H9 (cell line): ENCODE data around the gene H6PD. TPM values are rescaled to one million over a fixed set of nuclear protein-coding genes. Genes with fewer than 3 reads are reported as not detected.

ENCODE experiments used
- DNase-seq: peaks from one replicate; pipeline ENCODE4 v3.0.0-alpha.2; 2017
- H2AFZ ChIP-seq: one replicate; pipeline ENCODE4 v1.6.1; 2013; ENCODE audit warnings: mild to moderate bottlenecking, low read length, control low read depth, moderate library complexity
- H2AK5ac ChIP-seq: 2 replicates; pipeline ENCODE4 v1.6.1; 2013; ENCODE audit warnings: low read length, control low read depth, mixed read lengths; ENCODE audit not compliant: insufficient read length
- H2BK120ac ChIP-seq: one replicate; pipeline ENCODE4 v1.6.1; 2013; ENCODE audit warnings: low read depth, mild to moderate bottlenecking, low read length, control low read depth, inconsistent platforms; ENCODE audit not compliant: poor library complexity, severe bottlenecking
- H2BK12ac ChIP-seq: 2 replicates; pipeline ENCODE4 v1.6.1; 2013; ENCODE audit warnings: low read length, control low read depth, mixed read lengths, low read depth; ENCODE audit not compliant: insufficient read length
- H2BK15ac ChIP-seq: 2 replicates; pipeline ENCODE4 v1.6.1; 2013; ENCODE audit warnings: low read depth, low read length, control low read depth
- H2BK20ac ChIP-seq: one replicate; pipeline ENCODE4 v1.6.1; 2013; ENCODE audit warnings: low read depth, mild to moderate bottlenecking, low read length, control low read depth, inconsistent platforms; ENCODE audit not compliant: poor library complexity, severe bottlenecking
- H2BK5ac ChIP-seq: 2 replicates; pipeline ENCODE4 v1.6.1; 2013; ENCODE audit warnings: low read length, control low read depth, mixed read lengths; ENCODE audit not compliant: insufficient read length
- H3K14ac ChIP-seq: 2 replicates; pipeline ENCODE4 v1.6.1; 2013; ENCODE audit warnings: low read length, control low read depth; ENCODE audit not compliant: insufficient read depth
- H3K18ac ChIP-seq: 2 replicates; pipeline ENCODE4 v1.6.1; 2013; ENCODE audit warnings: low read depth, mild to moderate bottlenecking, mixed read lengths, low read length, control low read depth; ENCODE audit not compliant: insufficient read length
- H3K23ac ChIP-seq: 2 replicates; pipeline ENCODE4 v1.6.1; 2013; ENCODE audit warnings: low read length, control low read depth, mixed read lengths, low read depth; ENCODE audit not compliant: insufficient read length
- H3K23me2 ChIP-seq: 2 replicates; pipeline ENCODE4 v1.6.1; 2013; ENCODE audit warnings: low read depth, mild to moderate bottlenecking, mixed read lengths, low read length, control low read depth; ENCODE audit not compliant: insufficient read length, poor library complexity, severe bottlenecking
- H3K27ac ChIP-seq: 2 replicates; pipeline ENCODE4 v1.5.1; 2013; ENCODE audit warnings: low read length, control low read depth, mixed read lengths, low read depth; ENCODE audit not compliant: insufficient read length
- H3K27me3 ChIP-seq: 2 replicates; pipeline ENCODE4 v1.6.1; 2013; ENCODE audit warnings: low read length, control low read depth, inconsistent platforms; ENCODE audit not compliant: insufficient read depth
- H3K4ac ChIP-seq: 2 replicates; pipeline ENCODE4 v1.6.1; 2013; ENCODE audit warnings: low read depth, mild to moderate bottlenecking, control low read depth, inconsistent platforms, low read length, moderate library complexity
- H3K4me1 ChIP-seq: 2 replicates; pipeline ENCODE4 v1.6.1; 2013; ENCODE audit warnings: low read length, control low read depth, inconsistent platforms; ENCODE audit not compliant: insufficient read depth
- H3K4me2 ChIP-seq: 2 replicates; pipeline ENCODE4 v1.6.1; 2013; ENCODE audit warnings: low read length, control low read depth, mixed read lengths; ENCODE audit not compliant: insufficient read length, insufficient read depth
- H3K56ac ChIP-seq: 2 replicates; pipeline ENCODE4 v1.6.1; 2013; ENCODE audit warnings: low read depth, mild to moderate bottlenecking, mixed read lengths, low read length, control low read depth; ENCODE audit not compliant: insufficient read length
- H3K79me1 ChIP-seq: 2 replicates; pipeline ENCODE4 v1.6.1; 2013; ENCODE audit warnings: low read depth, mild to moderate bottlenecking, moderate library complexity, low read length, control low read depth, inconsistent platforms; ENCODE audit not compliant: insufficient read depth, poor library complexity, severe bottlenecking
- H3K79me2 ChIP-seq: 2 replicates; pipeline ENCODE4 v1.6.1; 2013; ENCODE audit warnings: low read length, control low read depth, inconsistent platforms; ENCODE audit not compliant: insufficient read depth
- H3K9ac ChIP-seq: 2 replicates; pipeline ENCODE4 v1.6.1; 2013; ENCODE audit warnings: low read length, control low read depth, mixed read lengths; ENCODE audit not compliant: insufficient read length; ENCODE audit errors: extremely low read depth
- H3K9me3 ChIP-seq: one replicate; pipeline ENCODE4 v1.6.1; 2013; ENCODE audit warnings: low read depth, low read length, inconsistent platforms; ENCODE audit not compliant: control insufficient read depth
- H3T11ph ChIP-seq: one replicate; pipeline ENCODE4 v1.6.1; 2013; ENCODE audit warnings: mild to moderate bottlenecking, low read length, control low read depth, inconsistent platforms
- H4K20me1 ChIP-seq: one replicate; pipeline ENCODE4 v1.6.1; 2013; ENCODE audit not compliant: control insufficient read depth, insufficient read length, insufficient read depth
- H4K5ac ChIP-seq: 2 replicates; pipeline ENCODE4 v1.6.1; 2013; ENCODE audit warnings: low read depth, mild to moderate bottlenecking, mixed read lengths, low read length, control low read depth; ENCODE audit not compliant: insufficient read length
- H4K8ac ChIP-seq: replicated peaks from 2 replicates; pipeline ENCODE4 v1.6.1; 2013; ENCODE audit warnings: low read length, control low read depth, mixed read lengths, low read depth; ENCODE audit not compliant: insufficient read length
- H4K91ac ChIP-seq: 2 replicates; pipeline ENCODE4 v1.6.1; 2013; ENCODE audit warnings: low read depth, mild to moderate bottlenecking, moderate library complexity, mixed read lengths, low read length, control low read depth; ENCODE audit not compliant: insufficient read length
- H3K27ac Mint-ChIP-seq, 3 experiments: 2 replicates in 2 of 3; 3 replicates in 1 of 3; pipeline ENCODE4 v1.8.0; 2020 to 2021; ENCODE audit warnings: mixed read lengths in 3 of 3, mild to moderate bottlenecking in 1 of 3, moderate library complexity in 1 of 3
- H3K27me3 Mint-ChIP-seq: 2 replicates; pipeline ENCODE4 v1.8.0; 2021; ENCODE audit warnings: low read depth, mild to moderate bottlenecking, moderate library complexity, mixed read lengths
- H3K36me3 Mint-ChIP-seq, 3 experiments: 2 replicates in 2 of 3; 3 replicates in 1 of 3; pipeline ENCODE4 v1.8.0; 2020 to 2021; ENCODE audit warnings: low read depth in 3 of 3, mixed read lengths in 3 of 3; ENCODE audit not compliant: insufficient read depth in 1 of 3
- H3K4me1 Mint-ChIP-seq, 2 experiments: 2 replicates each; pipeline ENCODE4 v1.8.0; 2020; ENCODE audit warnings: mixed read lengths in 2 of 2
- H3K4me3 Mint-ChIP-seq, 2 experiments: 2 replicates in 1 of 2; 3 replicates in 1 of 2; pipeline ENCODE4 v1.8.0; 2020 to 2021; ENCODE audit warnings: mild to moderate bottlenecking in 2 of 2, mixed read lengths in 2 of 2, moderate library complexity in 1 of 2
- H3K9me3 Mint-ChIP-seq, 2 experiments: 2 replicates in 1 of 2; 3 replicates in 1 of 2; pipeline ENCODE4 v1.8.0; 2020; ENCODE audit warnings: mild to moderate bottlenecking in 2 of 2, mixed read lengths in 2 of 2, moderate library complexity in 1 of 2
- CTCF ChIP-seq: fragments of 200-600 bp; sonication (generic); conservative IDR thresholded peaks from 3 replicates; pipeline ENCODE4 v1.8.0; 2021; ENCODE audit warnings: antibody characterized with exemption, mild to moderate bottlenecking
- WGBS: extraction: QIAGEN DNeasy Blood & Tissue Kit; methylation state at CpG from one replicate; pipeline ENCODE4 v1.1.7; 2013; ENCODE audit warnings: missing lambda C conversion rate, low lambda C conversion rate, mixed read lengths; ENCODE audit not compliant: insufficient read length; ENCODE audit errors: extremely low coverage; 5-methylcytosine and 5-hydroxymethylcytosine counted together
- total RNA-seq: library from RNA; stranded (reverse); gene quantifications from 2 replicates; pipeline ENCODE4 v1.2.1, GENCODE V29; 2021

Gene H6PD
- total RNA-seq, 1 experiment from 2014 or later = 7.9 TPM

DNA sequence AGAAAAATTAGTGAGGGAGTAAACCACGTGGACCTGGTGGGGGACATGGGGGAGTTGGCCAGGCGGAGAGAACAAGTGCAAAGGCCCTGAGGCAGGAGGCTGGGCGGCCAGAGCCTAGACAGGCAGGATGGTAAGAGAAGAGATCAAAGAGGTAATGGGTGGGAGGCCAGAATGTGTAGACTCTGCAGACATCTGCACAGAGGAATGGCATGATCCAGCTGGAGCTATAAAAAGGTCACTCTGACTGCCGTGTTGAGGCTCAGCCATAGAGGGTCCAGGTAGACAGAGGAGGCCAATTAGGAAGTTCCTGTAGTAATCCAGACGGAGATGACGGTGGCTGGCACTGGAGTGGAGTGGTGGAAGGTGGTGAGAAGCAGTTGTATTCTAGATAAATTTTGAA lies 3.6 kb downstream of the H6PD start:
- Mint-ChIP-seq H3K9me3 (no peaks in the 10 kb centered on the region), H3K4me3 (no peak overlapping the region), H3K27me3 (peaks cover 2% of the 10 kb centered on the region; the same call in 1 of the 2 replicates), H3K27ac (no peak overlapping the region), H3K36me3 (no peaks in the 10 kb centered on the region), H3K4me1 (peaks cover 32 to 42% of the 10 kb centered on the region in 2 experiments)
- H3T11ph ChIP-seq = no peak overlapping the region
- H2AFZ ChIP-seq = no peak overlapping the region
- H3K23ac ChIP-seq = no peak overlapping the region
- H3K4me2 ChIP-seq = no peak overlapping the region
- WGBS = no CpG with 5 or more reads among the region's 6 CpGs
- no peak overlapping the region for H3K4ac ChIP-seq
- H4K20me1 ChIP-seq = no peaks in the 10 kb centered on the region
- H2BK12ac ChIP-seq = no peak overlapping the region
- peaks cover 12% of the 10 kb centered on the region for H3K4me1 ChIP-seq
- TF ChIP-seq CTCF = no peak
- no peak overlapping the region for H2BK5ac ChIP-seq
- H3K56ac ChIP-seq = no peak overlapping the region
- H2BK15ac ChIP-seq = no peak overlapping the region
- H3K9me3 ChIP-seq = no peaks in the 10 kb centered on the region
- DNase-seq = no peak
- H2BK120ac ChIP-seq = no peak overlapping the region
- no peak overlapping the region for H4K8ac ChIP-seq
- no peak overlapping the region for H2BK20ac ChIP-seq
- peaks cover 4% of the 10 kb centered on the region for H3K23me2 ChIP-seq
- no peak overlapping the region for H3K14ac ChIP-seq
- no peaks in the 10 kb centered on the region for H3K79me1 ChIP-seq
- no peak overlapping the region for H3K18ac ChIP-seq
- no peak overlapping the region for H2AK5ac ChIP-seq
- H4K5ac ChIP-seq = no peak overlapping the region
- H3K27me3 ChIP-seq = no peaks in the 10 kb centered on the region
- H3K9ac ChIP-seq = no peak overlapping the region
- no peak overlapping the region for H4K91ac ChIP-seq
- no peak overlapping the region for H3K27ac ChIP-seq
- no peaks in the 10 kb centered on the region for H3K79me2 ChIP-seq
